Ecto neural progenitor cell (in vitro differentiated cells): Measurements from ENCODE around the gene RGS12.

Source experiments
- DNase-seq: peaks from one replicate; pipeline ENCODE4 v3.0.0-alpha.2; 2018; ENCODE audit warnings: low spot score

Gene RGS12

GRCh38 chr4:3334316-3334715 is 41.5 kb downstream of the RGS12 start:
- DNase-seq = no peak

GRCh38 chr4:3335385-3335784 is 42.6 kb downstream of the RGS12 start:
- DNase-seq = no peak

GRCh38 chr4:3335982-3336381 is 43.2 kb downstream of the RGS12 start:
- DNase-seq = no peak

DNA sequence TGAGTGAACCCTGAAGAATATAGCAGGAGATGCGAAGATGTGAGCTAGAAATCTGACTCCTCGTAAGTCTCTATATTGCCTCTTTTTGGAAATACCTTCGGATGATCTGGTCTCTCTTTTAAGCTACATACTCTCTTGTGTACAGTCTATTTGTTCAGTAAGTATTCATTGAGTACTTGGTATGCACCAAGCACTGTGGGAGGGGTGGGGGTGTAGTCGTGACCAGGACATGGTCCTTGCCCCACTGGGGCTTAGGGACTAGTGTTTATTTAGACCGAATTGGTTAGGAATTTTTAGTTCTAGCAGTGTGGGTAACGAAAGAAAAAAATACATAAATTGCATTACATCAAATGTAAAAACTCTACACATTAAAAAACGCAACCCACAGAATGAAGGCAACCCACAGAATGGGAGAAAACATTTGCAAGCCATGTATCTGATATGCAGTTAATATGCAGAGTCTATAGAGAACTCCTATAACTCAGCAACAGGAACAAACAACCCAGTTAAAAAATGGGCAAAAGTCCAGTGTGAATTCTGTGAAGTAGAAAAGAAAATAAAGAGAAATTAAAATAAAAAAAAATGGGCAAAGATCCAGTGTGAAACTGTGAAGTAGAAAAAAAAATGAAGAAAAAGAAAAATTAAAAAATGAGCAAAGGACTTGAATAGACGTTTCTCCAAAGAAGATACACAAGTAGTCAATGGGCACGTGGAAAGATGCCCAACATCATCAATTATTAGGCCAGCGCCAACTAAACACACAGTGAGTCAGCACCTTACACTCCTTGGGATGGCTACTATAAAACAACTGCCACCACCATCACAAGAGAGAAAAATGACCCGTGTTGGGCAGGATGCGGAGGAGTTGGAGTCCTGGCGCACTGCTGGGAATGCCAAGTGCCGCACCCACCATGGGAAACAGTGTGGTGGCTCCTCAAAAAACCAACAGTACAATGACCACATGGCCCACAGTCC is 43.8 kb downstream of the RGS12 start:
- no peak for DNase-seq

DNA sequence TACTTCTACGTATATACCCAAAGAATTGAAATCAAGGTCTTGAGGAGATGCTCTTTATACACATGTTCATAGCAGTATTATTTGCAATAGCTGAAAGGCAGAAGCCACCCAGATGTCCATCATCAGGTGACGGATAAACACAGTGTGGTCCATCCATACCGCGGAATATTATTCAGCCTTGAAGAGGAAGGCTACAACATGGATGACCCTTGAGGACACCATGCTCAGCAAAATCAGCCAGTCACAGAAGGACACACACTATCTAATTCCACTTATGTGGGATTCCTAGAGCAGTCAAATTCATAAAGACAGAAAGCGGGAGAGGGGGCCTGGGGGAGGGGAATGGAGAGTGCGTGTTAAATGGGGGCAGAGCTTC is 44.5 kb downstream of the RGS12 start:
- DNase-seq = no peak

DNA sequence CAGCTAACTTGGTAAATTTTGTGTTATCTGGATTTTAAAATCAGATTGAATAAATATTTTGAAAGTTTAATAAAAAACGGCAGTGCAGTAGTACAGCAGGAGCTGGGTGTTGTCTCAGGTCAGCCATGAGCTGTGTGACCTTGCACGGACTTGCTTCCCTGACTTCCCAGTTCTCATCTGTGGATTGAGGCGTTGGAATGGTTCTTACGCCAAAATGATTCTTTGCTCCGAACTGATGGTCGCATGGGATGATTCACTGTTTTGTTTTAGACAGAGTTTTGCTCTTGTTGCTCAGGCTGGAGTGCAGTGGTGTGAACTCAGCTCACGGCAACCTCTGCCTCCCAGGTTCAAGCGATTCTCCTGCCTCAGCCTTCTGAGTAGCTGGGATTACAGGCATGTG is 45.0 kb downstream of the RGS12 start:
- DNase-seq = no peak

GRCh38 chr4:3338321-3338838 is 45.6 kb downstream of the RGS12 start:
- DNase-seq = no peak

- DNase-seq = no peak
Measured at GRCh38 chr4:3338976-3339531, 46.2 kb downstream of the RGS12 start.

- DNase-seq = no peak
Measured at GRCh38 chr4:3339577-3339976, 46.8 kb downstream of the RGS12 start.

- DNase-seq = no peak
Measured at GRCh38 chr4:3340038-3340699, 47.3 kb downstream of the RGS12 start.

DNA sequence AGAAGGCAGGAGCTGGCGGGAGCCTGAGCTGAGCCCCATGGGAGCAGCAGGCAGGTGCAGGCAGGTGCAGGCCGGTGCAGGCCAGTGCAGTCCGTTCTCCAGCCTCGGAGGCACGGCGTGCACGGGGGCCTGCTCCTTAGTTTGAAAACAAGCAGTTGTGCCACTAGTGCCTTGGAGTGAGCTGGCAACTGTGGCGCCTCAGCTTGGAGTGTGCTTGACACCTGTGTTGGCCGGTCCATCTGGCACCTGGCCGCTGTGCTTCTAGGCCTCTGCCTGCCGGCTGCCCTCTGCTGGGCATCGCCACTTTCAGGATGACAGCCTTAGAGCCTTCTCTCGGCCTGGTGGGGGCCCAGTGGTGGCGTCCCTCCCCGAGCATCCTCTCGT is 47.9 kb downstream of the RGS12 start:
- no peak for DNase-seq

DNA sequence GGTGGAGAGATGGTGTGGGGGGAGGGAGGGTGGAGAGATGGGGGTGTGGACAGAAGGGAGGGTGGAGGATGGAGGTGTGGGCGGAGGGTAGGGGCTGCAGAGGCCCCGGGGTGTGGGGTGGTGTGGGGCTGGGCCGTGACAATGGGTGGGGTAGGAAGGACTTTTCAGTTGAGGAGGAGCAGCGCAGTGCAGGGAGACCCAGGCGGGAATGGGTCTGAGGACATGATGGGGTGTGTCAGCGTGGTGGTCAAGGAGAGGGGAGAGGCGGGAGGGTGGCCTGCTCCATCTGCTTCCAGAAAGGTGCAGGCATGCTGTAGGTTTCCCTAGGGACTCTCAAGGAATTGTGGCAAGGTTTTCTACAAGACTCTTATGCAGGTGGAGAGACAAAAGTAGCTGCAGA is 48.9 kb downstream of the RGS12 start:
- no peak for DNase-seq

- DNase-seq = no peak
Measured at GRCh38 chr4:3342182-3342854, 49.5 kb downstream of the RGS12 start.
